Inferior parietal cortex (tissue), 1 donor: ENCODE measurements around the gene USE1.
A peak's percentile ranks its signal among the peaks of the same experiment; 100 is the strongest.

Experiments
- DNase-seq: peaks from one replicate; pipeline ENCODE4 v3.0.0-alpha.2; 2016; ENCODE audit errors: extremely low spot score

USE1 gene

GRCh38 chr19:17256130-17256529 is 41.0 kb downstream of the USE1 start:
- DNase-seq = no peak

DNA sequence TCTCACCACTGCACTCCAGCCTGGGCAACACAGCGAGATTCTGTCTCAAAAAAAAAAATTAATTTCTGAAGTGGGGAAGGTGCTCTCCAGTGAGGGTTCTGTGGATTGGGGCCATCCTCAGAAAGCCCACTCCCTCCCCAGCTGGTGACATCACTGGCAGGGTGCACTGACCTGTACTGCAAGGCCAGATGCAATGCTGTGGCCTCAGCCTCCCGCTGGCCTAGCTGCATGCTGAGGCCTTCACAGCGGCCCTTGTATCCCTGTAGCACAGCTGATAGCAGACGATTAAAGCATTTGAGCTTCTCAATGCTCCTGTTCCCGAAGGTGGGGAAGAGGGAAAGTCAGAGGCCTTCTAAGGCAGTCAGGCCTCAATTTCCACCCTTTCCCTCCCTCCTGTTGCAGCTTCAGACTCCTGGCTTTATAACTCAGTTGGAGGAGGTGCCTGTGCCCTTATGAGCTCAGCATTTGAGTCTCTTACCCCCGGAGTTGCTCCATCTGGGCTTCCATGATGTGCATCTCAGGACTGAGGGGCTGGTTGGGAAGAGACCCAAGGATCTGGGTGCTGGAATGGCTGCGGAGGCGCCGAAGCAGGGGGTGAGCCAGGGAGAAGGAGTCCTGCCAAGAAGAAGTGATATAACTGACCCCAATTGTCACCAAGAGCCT is 44.1 kb downstream of the USE1 start:
- DNase-seq = no peak

DNA sequence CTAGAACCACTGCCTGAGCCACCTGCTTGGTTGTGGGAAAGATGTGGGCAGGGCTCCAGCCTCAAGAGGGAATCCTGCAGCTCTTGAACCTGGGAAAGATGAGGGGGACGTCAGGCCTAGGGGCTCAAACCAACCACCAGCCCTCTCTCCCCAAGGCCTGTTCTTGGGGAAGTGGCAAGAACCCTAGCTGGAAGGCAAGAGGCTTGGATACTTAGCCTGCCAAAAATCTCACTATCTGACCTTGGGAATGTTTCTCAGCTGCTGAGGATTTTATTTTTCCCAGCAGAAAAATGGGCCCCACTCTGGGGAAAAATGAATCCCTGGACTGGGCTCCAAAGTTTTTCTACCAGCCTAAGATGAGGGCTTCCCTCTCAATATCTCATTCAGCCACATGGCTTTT is 44.8 kb downstream of the USE1 start:
- no peak for DNase-seq

GRCh38 chr19:17260842-17261325 is 45.7 kb downstream of the USE1 start:
- DNase-seq = peak; percentile 61

DNA sequence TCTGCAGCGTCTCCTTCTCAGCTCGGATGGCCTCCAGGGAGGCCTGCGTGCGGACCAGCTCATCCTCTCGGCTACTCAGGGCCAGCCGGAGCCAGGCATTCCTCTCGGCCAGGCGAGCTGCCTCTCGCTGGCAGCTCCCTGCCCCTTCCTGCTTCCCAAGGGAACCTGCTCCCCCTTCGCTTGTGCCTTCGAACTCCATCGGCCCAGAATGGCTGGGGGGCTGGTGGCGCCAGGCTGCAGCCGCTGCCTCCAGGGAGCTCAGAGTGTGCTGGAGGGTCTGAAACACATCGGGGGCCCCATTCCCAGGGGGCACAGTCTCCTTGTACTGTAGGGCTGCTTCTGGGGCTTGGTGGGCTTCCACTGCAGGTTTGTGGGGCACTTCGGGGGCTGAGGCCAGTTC is 47.4 kb downstream of the USE1 start:
- no peak for DNase-seq

GRCh38 chr19:17263712-17264640 is 48.8 kb downstream of the USE1 start:
- DNase-seq = no peak

DNA sequence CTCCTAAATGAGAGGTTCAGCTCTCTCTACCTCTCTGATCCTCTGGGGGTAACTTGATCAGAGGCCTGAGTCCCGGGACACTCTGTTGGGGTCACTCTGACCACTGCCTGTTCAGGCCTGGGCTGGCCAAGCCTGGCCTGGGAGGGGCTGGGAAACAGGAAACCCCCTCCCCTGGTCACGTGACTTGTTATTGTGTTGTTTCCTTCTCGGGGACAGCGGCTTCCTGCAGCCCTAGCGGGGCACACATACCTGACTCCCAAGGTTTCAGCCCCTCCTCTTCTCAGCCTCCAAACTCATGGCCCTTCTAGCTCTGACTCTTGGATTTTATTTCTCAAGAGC is 49.5 kb downstream of the USE1 start, which contains the start of gene USHBP1:
USHBP1 (minus strand) TSS at position 105 of the 339 bp plus-strand sequence. CDS start 446 bp downstream, outside the sequence.
- no peak for DNase-seq

DNA sequence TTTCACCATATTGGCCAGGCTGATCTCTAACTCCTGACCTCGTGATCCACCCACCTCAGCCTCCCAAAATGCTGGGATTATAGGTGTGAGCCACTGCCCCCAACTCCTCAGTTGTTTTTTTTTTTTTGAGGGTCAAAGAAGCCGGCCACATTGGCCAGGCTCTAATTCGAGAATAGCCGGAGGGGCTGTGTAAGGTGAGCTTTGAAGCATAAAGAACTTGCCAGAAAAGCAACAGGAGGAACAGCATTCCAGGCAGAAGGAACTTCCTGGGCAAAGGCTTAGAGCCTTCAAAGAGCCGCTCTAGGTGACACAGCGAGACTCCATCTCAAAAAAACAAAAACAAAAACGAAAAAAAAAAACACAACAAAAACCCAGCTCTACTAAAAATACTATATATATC is 50.9 kb downstream of the USE1 start:
- DNase-seq = no peak

DNA sequence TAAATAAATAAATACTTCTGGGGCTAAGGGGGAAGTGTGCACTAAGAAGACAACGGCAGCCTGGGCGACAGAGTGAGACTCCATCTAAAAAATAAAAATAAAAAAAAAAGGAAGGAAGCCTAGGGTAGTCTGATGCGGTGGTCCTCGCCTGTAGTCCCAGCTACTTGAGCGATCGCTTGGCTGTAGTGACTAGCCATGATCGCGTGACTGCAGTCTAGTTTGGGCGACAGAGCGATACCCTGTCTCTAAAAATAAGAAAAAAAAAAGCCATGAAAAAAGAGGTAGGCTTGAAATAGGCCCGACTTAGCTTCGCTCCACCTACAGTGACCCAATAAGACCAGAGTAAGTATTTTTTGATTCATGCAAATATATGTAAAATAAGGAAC is 51.4 kb downstream of the USE1 start:
- DNase-seq = no peak

DNA sequence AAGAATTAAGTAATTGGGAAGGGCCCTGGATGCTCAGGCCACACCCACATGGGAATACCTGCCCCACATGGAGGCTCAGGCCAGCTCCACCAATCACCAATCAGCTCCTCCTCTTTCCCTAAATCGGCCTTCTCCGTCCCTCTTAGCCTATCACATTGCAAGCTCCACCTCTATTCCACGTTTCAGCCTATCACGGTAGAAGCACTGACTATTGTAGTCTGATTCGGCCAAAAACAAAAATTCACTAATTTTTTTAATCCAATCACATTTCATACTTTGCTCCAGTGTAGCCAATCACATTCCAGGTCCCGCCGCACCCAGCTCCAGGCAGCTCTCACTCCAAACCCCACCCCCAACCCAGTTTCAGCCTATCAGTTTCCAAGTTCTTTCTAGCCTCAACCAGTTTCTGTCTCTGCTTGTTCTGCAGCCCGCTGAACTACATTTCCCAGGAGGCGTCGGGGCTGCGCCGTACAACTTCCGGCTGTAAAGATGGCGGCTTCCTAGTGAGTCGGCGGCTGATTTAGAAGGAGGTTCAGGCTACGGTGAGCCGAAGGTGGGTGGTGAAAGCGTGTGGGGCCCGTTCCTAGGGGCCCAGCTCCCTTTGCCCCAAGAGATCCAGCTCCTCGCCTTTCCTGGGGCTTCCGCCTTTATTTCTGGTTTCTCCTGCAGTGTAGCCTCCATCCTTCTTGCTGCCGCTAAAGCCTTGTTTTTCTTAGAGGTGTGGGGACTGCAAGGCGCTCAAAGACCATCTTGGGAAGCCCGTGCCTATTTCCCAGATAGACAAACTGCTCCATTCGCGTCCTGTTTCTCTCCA is 52.0 kb downstream of the USE1 start, which contains the start of gene BABAM1:
BABAM1 (plus strand) TSS at position 469 of the 814 bp plus-strand sequence. CDS start 1,364 bp downstream, outside the sequence.
- DNase-seq = peak; percentile 99

DNA sequence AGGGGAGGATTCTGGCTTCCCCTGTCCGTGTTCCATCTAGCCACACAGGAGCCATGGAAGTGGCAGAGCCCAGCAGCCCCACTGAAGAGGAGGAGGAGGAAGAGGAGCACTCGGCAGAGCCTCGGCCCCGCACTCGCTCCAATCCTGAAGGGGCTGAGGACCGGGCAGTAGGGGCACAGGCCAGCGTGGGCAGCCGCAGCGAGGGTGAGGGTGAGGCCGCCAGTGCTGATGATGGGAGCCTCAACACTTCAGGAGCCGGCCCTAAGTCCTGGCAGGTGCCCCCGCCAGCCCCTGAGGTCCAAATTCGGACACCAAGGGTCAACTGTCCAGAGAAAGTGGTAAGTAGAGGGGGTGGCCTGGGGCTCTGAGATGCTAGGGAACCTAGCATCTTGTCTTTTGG is 53.6 kb downstream of the USE1 start:
- no peak for DNase-seq
